H9 (cell line): Measurements from ENCODE around the gene TRIM40. TPM values are rescaled to one million over a fixed set of nuclear protein-coding genes. Genes with fewer than 3 reads are reported as not detected.

Experiments
- DNase-seq: peaks from one replicate; pipeline ENCODE4 v3.0.0-alpha.2; 2017
- H2AFZ ChIP-seq: one replicate; pipeline ENCODE4 v1.6.1; 2013; ENCODE audit warnings: mild to moderate bottlenecking, low read length, control low read depth, moderate library complexity
- H2AK5ac ChIP-seq: 2 replicates; pipeline ENCODE4 v1.6.1; 2013; ENCODE audit warnings: low read length, control low read depth, mixed read lengths; ENCODE audit not compliant: insufficient read length
- H2BK120ac ChIP-seq: one replicate; pipeline ENCODE4 v1.6.1; 2013; ENCODE audit warnings: low read depth, mild to moderate bottlenecking, low read length, control low read depth, inconsistent platforms; ENCODE audit not compliant: poor library complexity, severe bottlenecking
- H2BK12ac ChIP-seq: 2 replicates; pipeline ENCODE4 v1.6.1; 2013; ENCODE audit warnings: low read length, control low read depth, mixed read lengths, low read depth; ENCODE audit not compliant: insufficient read length
- H2BK15ac ChIP-seq: 2 replicates; pipeline ENCODE4 v1.6.1; 2013; ENCODE audit warnings: low read depth, low read length, control low read depth
- H2BK20ac ChIP-seq: one replicate; pipeline ENCODE4 v1.6.1; 2013; ENCODE audit warnings: low read depth, mild to moderate bottlenecking, low read length, control low read depth, inconsistent platforms; ENCODE audit not compliant: poor library complexity, severe bottlenecking
- H2BK5ac ChIP-seq: 2 replicates; pipeline ENCODE4 v1.6.1; 2013; ENCODE audit warnings: low read length, control low read depth, mixed read lengths; ENCODE audit not compliant: insufficient read length
- H3K14ac ChIP-seq: 2 replicates; pipeline ENCODE4 v1.6.1; 2013; ENCODE audit warnings: low read length, control low read depth; ENCODE audit not compliant: insufficient read depth
- H3K18ac ChIP-seq: 2 replicates; pipeline ENCODE4 v1.6.1; 2013; ENCODE audit warnings: low read depth, mild to moderate bottlenecking, mixed read lengths, low read length, control low read depth; ENCODE audit not compliant: insufficient read length
- H3K23ac ChIP-seq: 2 replicates; pipeline ENCODE4 v1.6.1; 2013; ENCODE audit warnings: low read length, control low read depth, mixed read lengths, low read depth; ENCODE audit not compliant: insufficient read length
- H3K23me2 ChIP-seq: 2 replicates; pipeline ENCODE4 v1.6.1; 2013; ENCODE audit warnings: low read depth, mild to moderate bottlenecking, mixed read lengths, low read length, control low read depth; ENCODE audit not compliant: insufficient read length, poor library complexity, severe bottlenecking
- H3K27ac ChIP-seq: 2 replicates; pipeline ENCODE4 v1.5.1; 2013; ENCODE audit warnings: low read length, control low read depth, mixed read lengths, low read depth; ENCODE audit not compliant: insufficient read length
- H3K27me3 ChIP-seq: 2 replicates; pipeline ENCODE4 v1.6.1; 2013; ENCODE audit warnings: low read length, control low read depth, inconsistent platforms; ENCODE audit not compliant: insufficient read depth
- H3K4ac ChIP-seq: 2 replicates; pipeline ENCODE4 v1.6.1; 2013; ENCODE audit warnings: low read depth, mild to moderate bottlenecking, control low read depth, inconsistent platforms, low read length, moderate library complexity
- H3K4me1 ChIP-seq: 2 replicates; pipeline ENCODE4 v1.6.1; 2013; ENCODE audit warnings: low read length, control low read depth, inconsistent platforms; ENCODE audit not compliant: insufficient read depth
- H3K4me2 ChIP-seq: 2 replicates; pipeline ENCODE4 v1.6.1; 2013; ENCODE audit warnings: low read length, control low read depth, mixed read lengths; ENCODE audit not compliant: insufficient read length, insufficient read depth
- H3K56ac ChIP-seq: 2 replicates; pipeline ENCODE4 v1.6.1; 2013; ENCODE audit warnings: low read depth, mild to moderate bottlenecking, mixed read lengths, low read length, control low read depth; ENCODE audit not compliant: insufficient read length
- H3K79me1 ChIP-seq: 2 replicates; pipeline ENCODE4 v1.6.1; 2013; ENCODE audit warnings: low read depth, mild to moderate bottlenecking, moderate library complexity, low read length, control low read depth, inconsistent platforms; ENCODE audit not compliant: insufficient read depth, poor library complexity, severe bottlenecking
- H3K79me2 ChIP-seq: 2 replicates; pipeline ENCODE4 v1.6.1; 2013; ENCODE audit warnings: low read length, control low read depth, inconsistent platforms; ENCODE audit not compliant: insufficient read depth
- H3K9ac ChIP-seq: 2 replicates; pipeline ENCODE4 v1.6.1; 2013; ENCODE audit warnings: low read length, control low read depth, mixed read lengths; ENCODE audit not compliant: insufficient read length; ENCODE audit errors: extremely low read depth
- H3K9me3 ChIP-seq: one replicate; pipeline ENCODE4 v1.6.1; 2013; ENCODE audit warnings: low read depth, low read length, inconsistent platforms; ENCODE audit not compliant: control insufficient read depth
- H3T11ph ChIP-seq: one replicate; pipeline ENCODE4 v1.6.1; 2013; ENCODE audit warnings: mild to moderate bottlenecking, low read length, control low read depth, inconsistent platforms
- H4K20me1 ChIP-seq: one replicate; pipeline ENCODE4 v1.6.1; 2013; ENCODE audit not compliant: control insufficient read depth, insufficient read length, insufficient read depth
- H4K5ac ChIP-seq: 2 replicates; pipeline ENCODE4 v1.6.1; 2013; ENCODE audit warnings: low read depth, mild to moderate bottlenecking, mixed read lengths, low read length, control low read depth; ENCODE audit not compliant: insufficient read length
- H4K8ac ChIP-seq: replicated peaks from 2 replicates; pipeline ENCODE4 v1.6.1; 2013; ENCODE audit warnings: low read length, control low read depth, mixed read lengths, low read depth; ENCODE audit not compliant: insufficient read length
- H4K91ac ChIP-seq: 2 replicates; pipeline ENCODE4 v1.6.1; 2013; ENCODE audit warnings: low read depth, mild to moderate bottlenecking, moderate library complexity, mixed read lengths, low read length, control low read depth; ENCODE audit not compliant: insufficient read length
- H3K27ac Mint-ChIP-seq, 3 experiments: 2 replicates in 2 of 3; 3 replicates in 1 of 3; pipeline ENCODE4 v1.8.0; 2020 to 2021; ENCODE audit warnings: mixed read lengths in 3 of 3, mild to moderate bottlenecking in 1 of 3, moderate library complexity in 1 of 3
- H3K27me3 Mint-ChIP-seq: 2 replicates; pipeline ENCODE4 v1.8.0; 2021; ENCODE audit warnings: low read depth, mild to moderate bottlenecking, moderate library complexity, mixed read lengths
- H3K36me3 Mint-ChIP-seq, 3 experiments: 2 replicates in 2 of 3; 3 replicates in 1 of 3; pipeline ENCODE4 v1.8.0; 2020 to 2021; ENCODE audit warnings: low read depth in 3 of 3, mixed read lengths in 3 of 3; ENCODE audit not compliant: insufficient read depth in 1 of 3
- H3K4me1 Mint-ChIP-seq, 2 experiments: 2 replicates each; pipeline ENCODE4 v1.8.0; 2020; ENCODE audit warnings: mixed read lengths in 2 of 2
- H3K4me3 Mint-ChIP-seq, 2 experiments: 2 replicates in 1 of 2; 3 replicates in 1 of 2; pipeline ENCODE4 v1.8.0; 2020 to 2021; ENCODE audit warnings: mild to moderate bottlenecking in 2 of 2, mixed read lengths in 2 of 2, moderate library complexity in 1 of 2
- H3K9me3 Mint-ChIP-seq, 2 experiments: 2 replicates in 1 of 2; 3 replicates in 1 of 2; pipeline ENCODE4 v1.8.0; 2020; ENCODE audit warnings: mild to moderate bottlenecking in 2 of 2, mixed read lengths in 2 of 2, moderate library complexity in 1 of 2
- WGBS: extraction: QIAGEN DNeasy Blood & Tissue Kit; methylation state at CpG from one replicate; pipeline ENCODE4 v1.1.7; 2013; ENCODE audit warnings: missing lambda C conversion rate, low lambda C conversion rate, mixed read lengths; ENCODE audit not compliant: insufficient read length; ENCODE audit errors: extremely low coverage; 5-methylcytosine and 5-hydroxymethylcytosine counted together
- total RNA-seq: library from RNA; stranded (reverse); gene quantifications from 2 replicates; pipeline ENCODE4 v1.2.1, GENCODE V29; 2021
- TF ChIP-seq, protein P1 (sequence below): fragments of 200-600 bp; sonication (generic); conservative IDR thresholded peaks from 3 replicates; pipeline ENCODE4 v1.8.0; 2021; ENCODE audit warnings: antibody characterized with exemption, mild to moderate bottlenecking

TRIM40 gene
- total RNA-seq, 1 experiment from 2014 or later, result not detected

GRCh38 chr6:30167101-30167500 lies 31.2 kb downstream of the TRIM40 start:
- H4K5ac ChIP-seq, result no peak overlapping the region
- H4K20me1 ChIP-seq, result no peaks in the 10 kb centered on the region
- H3K27ac ChIP-seq, result no peak overlapping the region
- Mint-ChIP-seq H3K9me3 (peaks cover 0 to 3% of the 10 kb centered on the region in 2 experiments; a peak in 1 of 5 replicates), H3K4me3 (no peak overlapping the region), H3K4me1 (peaks cover 8% of the 10 kb centered on the region in 2 experiments), H3K36me3 (no peaks in the 10 kb centered on the region), H3K27ac (no peak overlapping the region), H3K27me3 (peaks cover 60% of the 10 kb centered on the region)
- H3K4me2 ChIP-seq, result no peak overlapping the region
- TF ChIP-seq, protein P1, sequence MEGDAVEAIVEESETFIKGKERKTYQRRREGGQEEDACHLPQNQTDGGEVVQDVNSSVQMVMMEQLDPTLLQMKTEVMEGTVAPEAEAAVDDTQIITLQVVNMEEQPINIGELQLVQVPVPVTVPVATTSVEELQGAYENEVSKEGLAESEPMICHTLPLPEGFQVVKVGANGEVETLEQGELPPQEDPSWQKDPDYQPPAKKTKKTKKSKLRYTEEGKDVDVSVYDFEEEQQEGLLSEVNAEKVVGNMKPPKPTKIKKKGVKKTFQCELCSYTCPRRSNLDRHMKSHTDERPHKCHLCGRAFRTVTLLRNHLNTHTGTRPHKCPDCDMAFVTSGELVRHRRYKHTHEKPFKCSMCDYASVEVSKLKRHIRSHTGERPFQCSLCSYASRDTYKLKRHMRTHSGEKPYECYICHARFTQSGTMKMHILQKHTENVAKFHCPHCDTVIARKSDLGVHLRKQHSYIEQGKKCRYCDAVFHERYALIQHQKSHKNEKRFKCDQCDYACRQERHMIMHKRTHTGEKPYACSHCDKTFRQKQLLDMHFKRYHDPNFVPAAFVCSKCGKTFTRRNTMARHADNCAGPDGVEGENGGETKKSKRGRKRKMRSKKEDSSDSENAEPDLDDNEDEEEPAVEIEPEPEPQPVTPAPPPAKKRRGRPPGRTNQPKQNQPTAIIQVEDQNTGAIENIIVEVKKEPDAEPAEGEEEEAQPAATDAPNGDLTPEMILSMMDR, result no peak
- H4K8ac ChIP-seq, result no peak overlapping the region
- H3K9ac ChIP-seq, result no peak overlapping the region
- H2AK5ac ChIP-seq, result no peak overlapping the region
- no peaks in the 10 kb centered on the region for H3K79me1 ChIP-seq
- no peak overlapping the region for H2BK20ac ChIP-seq
- WGBS, result no CpG with 5 or more reads among the region's 6 CpGs
- no peak overlapping the region for H2BK5ac ChIP-seq
- H3K23me2 ChIP-seq, result peaks cover 5% of the 10 kb centered on the region
- no peak overlapping the region for H3T11ph ChIP-seq
- H3K27me3 ChIP-seq, result no peaks in the 10 kb centered on the region; the same call in 1 of the 2 replicates
- H2BK120ac ChIP-seq, result no peak overlapping the region
- H3K9me3 ChIP-seq, result no peaks in the 10 kb centered on the region
- H2BK12ac ChIP-seq, result no peak overlapping the region
- H3K14ac ChIP-seq, result no peak overlapping the region
- H4K91ac ChIP-seq, result no peak overlapping the region
- no peaks in the 10 kb centered on the region for H3K79me2 ChIP-seq
- H3K4ac ChIP-seq, result no peak overlapping the region
- no peak for DNase-seq
- peaks cover 3% of the 10 kb centered on the region; the same call in 1 of the 2 replicates for H3K4me1 ChIP-seq
- H3K56ac ChIP-seq, result no peak overlapping the region
- no peak overlapping the region for H3K23ac ChIP-seq
- H3K18ac ChIP-seq, result no peak overlapping the region
- H2BK15ac ChIP-seq, result no peak overlapping the region
- no peak overlapping the region for H2AFZ ChIP-seq
